ENCODE measurements around the gene SNRNP200.

DNA sequence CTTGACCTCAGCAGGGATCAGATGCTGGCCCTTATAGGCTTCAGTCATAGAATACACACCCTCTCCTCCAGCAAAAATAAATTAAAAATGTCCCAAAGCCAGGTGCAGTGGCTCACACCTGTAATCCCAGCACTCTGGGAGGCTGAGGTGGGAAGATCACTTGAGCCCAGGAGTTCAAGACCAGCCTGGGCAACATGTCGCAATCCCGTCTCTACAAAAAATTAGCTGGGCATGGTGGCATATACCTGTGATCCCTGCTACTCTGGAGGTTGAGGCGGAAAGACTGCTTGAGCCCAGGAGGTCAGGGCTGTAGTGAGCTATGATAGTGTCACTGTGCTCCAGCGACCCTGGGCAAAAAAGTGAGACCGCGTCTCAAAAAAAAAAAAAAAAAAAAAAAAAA is 24.5 kb upstream of the SNRNP200 start:
- TF ChIP-seq, protein P1, sequence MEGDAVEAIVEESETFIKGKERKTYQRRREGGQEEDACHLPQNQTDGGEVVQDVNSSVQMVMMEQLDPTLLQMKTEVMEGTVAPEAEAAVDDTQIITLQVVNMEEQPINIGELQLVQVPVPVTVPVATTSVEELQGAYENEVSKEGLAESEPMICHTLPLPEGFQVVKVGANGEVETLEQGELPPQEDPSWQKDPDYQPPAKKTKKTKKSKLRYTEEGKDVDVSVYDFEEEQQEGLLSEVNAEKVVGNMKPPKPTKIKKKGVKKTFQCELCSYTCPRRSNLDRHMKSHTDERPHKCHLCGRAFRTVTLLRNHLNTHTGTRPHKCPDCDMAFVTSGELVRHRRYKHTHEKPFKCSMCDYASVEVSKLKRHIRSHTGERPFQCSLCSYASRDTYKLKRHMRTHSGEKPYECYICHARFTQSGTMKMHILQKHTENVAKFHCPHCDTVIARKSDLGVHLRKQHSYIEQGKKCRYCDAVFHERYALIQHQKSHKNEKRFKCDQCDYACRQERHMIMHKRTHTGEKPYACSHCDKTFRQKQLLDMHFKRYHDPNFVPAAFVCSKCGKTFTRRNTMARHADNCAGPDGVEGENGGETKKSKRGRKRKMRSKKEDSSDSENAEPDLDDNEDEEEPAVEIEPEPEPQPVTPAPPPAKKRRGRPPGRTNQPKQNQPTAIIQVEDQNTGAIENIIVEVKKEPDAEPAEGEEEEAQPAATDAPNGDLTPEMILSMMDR (IDR thresholded peaks at IDR 0.05): no peak
- no peak for TF ChIP-seq ZFX (IDR thresholded peaks at IDR 0.05; ENCODE audit: borderline replicate concordance)

Data from 22Rv1 (cell line).